Keratinocyte (primary cell): ENCODE measurements around the gene HHATL. TPM values are rescaled to one million over a fixed set of nuclear protein-coding genes. Genes with fewer than 3 reads are reported as not detected.

Experiments used
- DNase-seq: peaks from one replicate; pipeline ENCODE4 v3.0.0-alpha.2; 2011; ENCODE audit warnings: low read depth, missing footprints, low spot score
- FAIRE-seq: peaks from 2 replicates; lab custom pipeline; 2011; peaks lifted over from hg19 to GRCh38; lab: Jason Lieb, UNC
- H2AFZ ChIP-seq: 2 replicates; pipeline ENCODE4 v1.6.0; 2012; ENCODE audit warnings: low read length, control low read depth, inconsistent platforms; ENCODE audit not compliant: control insufficient read depth
- H3K27ac ChIP-seq: 2 replicates; pipeline ENCODE4 v1.5.1; 2011; ENCODE audit warnings: low read length; ENCODE audit not compliant: control insufficient read depth, insufficient read depth
- H3K27me3 ChIP-seq: 3 replicates; pipeline ENCODE4 v1.6.0; 2011; ENCODE audit warnings: low read length; ENCODE audit not compliant: control insufficient read depth, insufficient read depth; ENCODE audit errors: extremely low read depth
- H3K36me3 ChIP-seq, 2 experiments: 2 replicates in 1 of 2; 3 replicates in 1 of 2; pipeline ENCODE4 v1.5.1; 2011; ENCODE audit warnings: low read length in 2 of 2, mild to moderate bottlenecking in 1 of 2; ENCODE audit not compliant: control insufficient read depth in 2 of 2, insufficient read depth in 2 of 2; ENCODE audit errors: extremely low read depth in 1 of 2
- H3K4me1 ChIP-seq: 3 replicates; pipeline ENCODE4 v1.5.1; 2011; ENCODE audit warnings: low read length; ENCODE audit not compliant: control insufficient read depth, insufficient read depth; ENCODE audit errors: extremely low read depth
- H3K4me2 ChIP-seq: 3 replicates; pipeline ENCODE4 v1.6.0; 2011; ENCODE audit warnings: low read depth, low read length; ENCODE audit not compliant: control insufficient read depth, insufficient read depth; ENCODE audit errors: extremely low read depth
- H3K4me3 ChIP-seq, 3 experiments: fragments of 200-600 bp in 1 of 3; sonication (generic) in 1 of 3; 2 replicates in 2 of 3; 3 replicates in 1 of 3; pipeline ENCODE4 v1.5.1; 2011 to 2016; ENCODE audit warnings: low read length in 3 of 3, mild to moderate bottlenecking in 3 of 3, control low read depth in 2 of 3, inconsistent platforms in 1 of 3, low read depth in 1 of 3, mixed read lengths in 1 of 3, mixed run types in 1 of 3, moderate library complexity in 1 of 3; ENCODE audit not compliant: control insufficient read depth in 2 of 3, insufficient read depth in 2 of 3; ENCODE audit errors: extremely low read depth in 1 of 3
- H3K79me2 ChIP-seq: 2 replicates; pipeline ENCODE4 v1.6.0; 2012; ENCODE audit warnings: low read length; ENCODE audit not compliant: control insufficient read depth, insufficient read depth
- H3K9ac ChIP-seq: 3 replicates; pipeline ENCODE4 v1.6.0; 2011; ENCODE audit warnings: low read length; ENCODE audit not compliant: control insufficient read depth, insufficient read depth; ENCODE audit errors: extremely low read depth
- H3K9me1 ChIP-seq: 3 replicates; pipeline ENCODE4 v1.6.0; 2011; ENCODE audit warnings: low read length; ENCODE audit not compliant: control insufficient read depth, insufficient read depth; ENCODE audit errors: extremely low read depth
- H3K9me3 ChIP-seq: 2 replicates; pipeline ENCODE4 v1.5.1; 2012; ENCODE audit warnings: low read depth, low read length; ENCODE audit not compliant: control insufficient read depth
- H4K20me1 ChIP-seq: 3 replicates; pipeline ENCODE4 v1.6.0; 2011; ENCODE audit warnings: low read length; ENCODE audit not compliant: control insufficient read depth, insufficient read depth; ENCODE audit errors: extremely low read depth
- CTCF ChIP-seq, 3 experiments: IDR thresholded peaks in 1 of 3; conservative IDR thresholded peaks in 1 of 3; optimal IDR thresholded peaks in 1 of 3; 2 replicates in 2 of 3; 3 replicates in 1 of 3; pipeline versions ENCODE3 to v1.5.1; 2011; ENCODE audit warnings: low read length in 3 of 3, mild to moderate bottlenecking in 3 of 3, moderate library complexity in 2 of 3, control low read depth in 1 of 3, inconsistent platforms in 1 of 3; ENCODE audit not compliant: insufficient read depth in 2 of 3; ENCODE audit errors: extremely low read depth in 1 of 3
- EZH2 ChIP-seq: IDR thresholded peaks from one replicate; pipeline ENCODE4 v1.6.1; 2012; ENCODE audit warnings: inconsistent platforms, mild to moderate bottlenecking, low read length, moderate library complexity
- dilution Hi-C: fragments of 300-500 bp; cut with MboI; formaldehyde crosslinking; loops from one replicate; pipeline ENCODE4 v1.7.0; 2020; ENCODE audit warnings: low sequenced_read_pairs; ENCODE audit not compliant: extremely low pct_ligation_motif_present
- polyA minus RNA-seq, 3 experiments: library from RNA; depleted of rRNA, polyadenylated mRNA; stranded (reverse); fragments of >200 nt; gene quantifications; 1 replicate in 1 of 3; 2 replicates in 1 of 3; 3 replicates in 1 of 3; pipeline ENCODE4 v1.2.3, GENCODE V29; 2011
- polyA plus RNA-seq, 5 experiments: library from polyadenylated mRNA; depleted of rRNA in 3 of 5; stranded (reverse) in 3 of 5; stranded (forward) in 1 of 5; unstranded in 1 of 5; fragments of >200 nt; gene quantifications; 1 replicate in 1 of 5; 2 replicates in 3 of 5; 3 replicates in 1 of 5; pipeline versions ENCODE4 v1.2.1 to v1.2.3, GENCODE V29; 2011 to 2012; ENCODE audit warnings: missing spikeins in 2 of 5, low read depth in 1 of 5, low replicate concordance in 1 of 5

Gene HHATL
- polyA plus RNA-seq (not detected in 3 replicates), polyA minus RNA-seq (not detected in 3 replicates)
- not detected for polyA plus RNA-seq (2011; ENCODE audit: low read depth)
- 0.17 TPM in 1 of 2 replicates, not detected in the other for polyA plus RNA-seq (2011; cell fraction: cytosol; rRNA removed)
- not detected in 2 replicates for polyA plus RNA-seq (2011; cell fraction: nucleus; rRNA removed)
- not detected in 2 replicates for polyA plus RNA-seq (2012; ENCODE audit: low replicate concordance)
- not detected for polyA minus RNA-seq (2011; cell fraction: cytosol; rRNA and poly(A)+ RNA removed)
- not detected in 2 replicates for polyA minus RNA-seq (2011; cell fraction: nucleus; rRNA and poly(A)+ RNA removed)

GRCh38 chr3:42702066-42702951 is at the start of gene HHATL:
HHATL (minus strand) TSS chr3:42702798; CDS start chr3:42700826, 1,972 bp downstream.
- TF ChIP-seq EZH2 (no peak), CTCF (optimal IDR thresholded peaks at IDR 0.05 in 1 of 3, IDR thresholded peaks at IDR 0.05 in 1 of 3, conservative IDR thresholded peaks at IDR 0.05 in 1 of 3; ENCODE audit: extremely low read depth in 1 of 3, insufficient read depth in 2 of 3, low read length in 3 of 3) (no peak)
- DNase-seq = no peak
- H3K4me2 ChIP-seq = no peak within 1 kb of the TSS
- H3K27ac ChIP-seq = no peak within 1 kb of the TSS
- H3K9ac ChIP-seq = no peak within 1 kb of the TSS
- FAIRE-seq = no peak
- no peak within 1 kb of the TSS for H2AFZ ChIP-seq
- H3K4me1 ChIP-seq = no peaks in the 10 kb centered on the region
- no peak within 1 kb of the TSS for H3K4me3 ChIP-seq
- H3K9me3 ChIP-seq = no peaks in the 10 kb centered on the region
- peaks cover 4% of the 10 kb centered on the region for H4K20me1 ChIP-seq
- peaks cover 6% of the 10 kb centered on the region for H3K27me3 ChIP-seq
- dilution Hi-C loops = no loop called here
- H3K9me1 ChIP-seq = no peaks in the 10 kb centered on the region
- no peaks in the 10 kb centered on the region for H3K36me3 ChIP-seq
- no peaks in the 10 kb centered on the region for H3K79me2 ChIP-seq

DNA sequence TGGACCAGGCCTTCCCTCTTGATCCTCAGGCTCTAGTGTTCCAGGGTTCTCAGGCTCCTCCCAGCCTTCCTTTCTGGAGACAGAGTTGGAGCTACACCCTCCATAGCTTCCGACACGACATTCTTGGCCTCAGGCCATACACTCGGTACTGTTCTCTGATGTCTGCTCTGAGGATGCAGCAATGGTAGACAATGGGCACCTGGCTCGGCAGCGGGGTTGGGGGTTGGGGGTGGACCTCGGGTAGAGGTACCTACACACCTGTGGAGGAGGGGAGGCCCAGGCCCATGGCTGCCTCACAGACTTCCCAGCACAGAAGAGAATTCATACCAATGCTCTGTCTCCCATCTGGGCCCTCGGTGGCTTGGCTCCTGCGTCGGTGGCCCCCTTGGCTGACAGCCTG is 49.0 kb upstream of the HHATL start:
- H4K20me1 ChIP-seq = no peaks in the 10 kb centered on the region
- H3K27me3 ChIP-seq = no peaks in the 10 kb centered on the region
- no peak overlapping the region for H3K27ac ChIP-seq
- no peak overlapping the region for H3K9ac ChIP-seq
- H3K79me2 ChIP-seq = no peaks in the 10 kb centered on the region
- no peak overlapping the region for H3K4me2 ChIP-seq
- H3K9me1 ChIP-seq = no peaks in the 10 kb centered on the region
- H3K9me3 ChIP-seq = no peaks in the 10 kb centered on the region
- H2AFZ ChIP-seq = no peak overlapping the region
- H3K4me3 ChIP-seq = no peak overlapping the region
- FAIRE-seq = no peak
- no peaks in the 10 kb centered on the region for H3K36me3 ChIP-seq
- DNase-seq = no peak
- dilution Hi-C loops = no loop called here
- H3K4me1 ChIP-seq = peaks cover 9% of the 10 kb centered on the region
- TF ChIP-seq EZH2 (no peak), CTCF (optimal IDR thresholded peaks at IDR 0.05 in 1 of 3, IDR thresholded peaks at IDR 0.05 in 1 of 3, conservative IDR thresholded peaks at IDR 0.05 in 1 of 3; ENCODE audit: extremely low read depth in 1 of 3, insufficient read depth in 2 of 3, low read length in 3 of 3) (no peak)
